Cardiac fibroblast (primary cell): ENCODE measurements around the gene JARID2.
A peak's percentile ranks its signal among the peaks of the same experiment; 100 is the strongest.
"Not testable (repeated sequence)": the region's sequence is repeated elsewhere in the genome, so short reads cannot be mapped to it uniquely, and the experiment has no call there.

Source experiments
- DNase-seq, 2 donors: peaks; one replicate each; pipeline versions ENCODE4 v3.0.0 to v3.0.0-alpha.2; 2010; ENCODE audit warnings: low read depth in 2 of 2
- H3K4me3 ChIP-seq, 2 donors: replicated peaks in 1 of 2; 1 replicate in 1 of 2; 2 replicates in 1 of 2; pipeline ENCODE4 v1.5.1; 2011; ENCODE audit warnings: low read depth in 2 of 2, low read length in 2 of 2, mild to moderate bottlenecking in 2 of 2, moderate library complexity in 1 of 2
- CTCF ChIP-seq: IDR thresholded peaks from one replicate; pipeline ENCODE4 v1.5.1; 2011; ENCODE audit warnings: low read depth, mild to moderate bottlenecking, low read length, inconsistent platforms

Gene JARID2

GRCh38 chr6:15538106-15538505, 292.2 kb downstream of the JARID2 start:
- TF ChIP-seq CTCF, result no peak
- no peak for DNase-seq
- H3K4me3 ChIP-seq, result no peak overlapping the region

GRCh38 chr6:15538766-15539495, 293.1 kb downstream of the JARID2 start:
- no peak overlapping the region for H3K4me3 ChIP-seq
- no peak for TF ChIP-seq CTCF
- DNase-seq, result no peak

GRCh38 chr6:15539722-15540270, 293.9 kb downstream of the JARID2 start:
- DNase-seq, result peak in 1 of 2 donors; percentile 44
- no peak overlapping the region for H3K4me3 ChIP-seq
- no peak for TF ChIP-seq CTCF

- DNase-seq, result not testable (repeated sequence)
Measured at GRCh38 chr6:15543332-15543917, 297.6 kb downstream of the JARID2 start.

GRCh38 chr6:15544321-15544900, 298.5 kb downstream of the JARID2 start:
- peak; percentile 38 to 78 for DNase-seq
- no peak for TF ChIP-seq CTCF
- H3K4me3 ChIP-seq, result no peak overlapping the region

More at GRCh38 chr6:15543332-15543917, 297.6 kb downstream of the JARID2 start:
- not testable (repeated sequence) for H3K4me3 ChIP-seq

- no peak for TF ChIP-seq CTCF
- DNase-seq, result no peak
- no peak overlapping the region for H3K4me3 ChIP-seq
Measured at GRCh38 chr6:15546591-15546990, 300.7 kb downstream of the JARID2 start.

GRCh38 chr6:15547400-15547799, 301.5 kb downstream of the JARID2 start:
- H3K4me3 ChIP-seq, result no peak overlapping the region
- peak in 1 of 2 donors; percentile 20 for DNase-seq
- no peak for TF ChIP-seq CTCF
